Measurements from ENCODE around the gene MCC. TPM values are rescaled to one million over a fixed set of nuclear protein-coding genes. Genes with fewer than 3 reads are reported as not detected.

Gene MCC
- total and polyA plus RNA-seq, 2 of the 4 experiments (the other 2 are of a cell fraction): 5.0 to 20.6 TPM

DNA sequence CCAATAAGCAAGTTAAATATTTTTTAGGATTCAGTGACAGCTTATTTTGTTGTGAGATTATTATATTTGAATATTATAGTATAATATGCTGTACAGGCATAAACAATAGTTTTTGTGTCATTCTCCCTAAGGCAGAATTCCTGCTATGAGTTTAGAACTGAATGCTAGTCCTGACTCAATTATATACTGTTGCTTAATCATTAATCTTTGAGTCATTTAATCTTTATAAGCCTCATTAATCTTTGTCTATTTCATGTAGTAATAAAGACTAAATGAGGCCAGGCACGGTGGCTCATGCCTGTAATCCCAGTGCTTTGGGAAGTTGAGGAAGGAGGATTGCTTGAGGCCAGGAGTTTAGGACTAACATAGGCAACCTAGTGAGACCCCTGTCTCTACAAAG lies 515.2 kb downstream of the MCC start:
- Histone ChIP-seq H2BK20ac (ENCODE audit: low read depth, low read length) (no peak overlapping the region), H3K27ac (ENCODE audit: insufficient read depth, low read length) (no peak overlapping the region), H3K4me1 (ENCODE audit: control insufficient read depth, insufficient read depth, low read length) (peaks cover 12% of the 10 kb centered on the region), H3K9ac (ENCODE audit: low read depth, low read length) (no peak overlapping the region), H3K27me3 (ENCODE audit: control insufficient read depth, insufficient read depth, low read length) (no peaks in the 10 kb centered on the region), H3K36me3 (ENCODE audit: control insufficient read depth, insufficient read depth, low read length) (no peaks in the 10 kb centered on the region), H3K9me3 (ENCODE audit: control insufficient read depth, insufficient read depth, low read length) (no peaks in the 10 kb centered on the region), H3K79me1 (ENCODE audit: low read depth in 1 of 2, low read length in 2 of 2) (peaks cover 0 to 5% of the 10 kb centered on the region in 2 experiments; a peak in 2 of 4 replicates), H4K5ac (ENCODE audit: low read depth, low read length) (no peak overlapping the region), H3K4me3 (ENCODE audit: insufficient read depth, low read depth, low read length) (no peak overlapping the region), H4K20me1 (ENCODE audit: insufficient read depth, low read length) (no peaks in the 10 kb centered on the region), H4K91ac (ENCODE audit: insufficient read depth, low read depth, low read length) (no peak overlapping the region), H2BK120ac (ENCODE audit: low read depth, low read length) (no peak overlapping the region), H2AK9ac (replicated peaks; ENCODE audit: low read depth, low read length, poor library complexity) (no peak overlapping the region), H2AFZ (replicated peaks; ENCODE audit: low read length, poor library complexity) (no peak overlapping the region), H3K14ac (replicated peaks; ENCODE audit: low read depth, low read length) (no peak overlapping the region), H3K23ac (ENCODE audit: low read depth, low read length) (no peak overlapping the region), H2BK15ac (ENCODE audit: low read depth, low read length) (no peak overlapping the region), H4K8ac (ENCODE audit: low read depth in 2 of 2, low read length in 2 of 2) (no peak overlapping the region), H2AK5ac (ENCODE audit: low read depth, low read length) (no peak overlapping the region), H3K56ac (ENCODE audit: extremely low read depth, insufficient read depth, low read length) (no peak overlapping the region), H3K4ac (ENCODE audit: low read depth, low read length) (no peak overlapping the region), H2BK5ac (ENCODE audit: low read depth, low read length, poor library complexity, severe bottlenecking) (no peak overlapping the region), H3K4me2 (ENCODE audit: low read depth, low read length) (no peak overlapping the region), H3K18ac (ENCODE audit: low read depth, low read length) (no peak overlapping the region), H3K9me1 (ENCODE audit: insufficient read depth, low read length) (peaks cover 9% of the 10 kb centered on the region)
- BruUV-seq (replicated peaks): no TSS peak
- ChIA-PET POLR2A (ENCODE audit: unreplicated experiment) (no interaction called here), CTCF (no interaction called here)
- intact Hi-C loops (cut with micrococcal nuclease): no loop called here
- in situ Hi-C loops (cut with MboI; ENCODE audit: low sequenced_read_pairs): loop anchor here (25.0 kb wide), 1 partner anchor 411 kb away; no protein-coding TSS in a partner anchor
- ATAC-seq (ENCODE audit: low read depth): no peak
- dilution Hi-C loops (cut with HindIII; ENCODE audit: low sequenced_read_pairs, unreplicated experiment): no loop called here
- no peak for TF ChIP-seq MAZ (IDR thresholded peaks at IDR 0.05; ENCODE audit: borderline replicate concordance, low read depth, low read length)
- TF ChIP-seq MXI1 (IDR thresholded peaks at IDR 0.05; ENCODE audit: borderline replicate concordance, low read depth, low read length): no peak
- TF ChIP-seq CEBPB (IDR thresholded peaks at IDR 0.05; ENCODE audit: low read depth, low read length): no peak
- no peak for TF ChIP-seq NFE2L2 (IDR thresholded peaks at IDR 0.05; ENCODE audit: low read depth, low read length)
- TF ChIP-seq, protein P1, sequence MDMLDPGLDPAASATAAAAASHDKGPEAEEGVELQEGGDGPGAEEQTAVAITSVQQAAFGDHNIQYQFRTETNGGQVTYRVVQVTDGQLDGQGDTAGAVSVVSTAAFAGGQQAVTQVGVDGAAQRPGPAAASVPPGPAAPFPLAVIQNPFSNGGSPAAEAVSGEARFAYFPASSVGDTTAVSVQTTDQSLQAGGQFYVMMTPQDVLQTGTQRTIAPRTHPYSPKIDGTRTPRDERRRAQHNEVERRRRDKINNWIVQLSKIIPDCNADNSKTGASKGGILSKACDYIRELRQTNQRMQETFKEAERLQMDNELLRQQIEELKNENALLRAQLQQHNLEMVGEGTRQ (IDR thresholded peaks at IDR 0.05; ENCODE audit: low read depth, low read length): no peak
- no peak for TF ChIP-seq BHLHE40 (IDR thresholded peaks at IDR 0.05; ENCODE audit: low read depth, low read length)
- TF ChIP-seq RCOR1 (IDR thresholded peaks at IDR 0.05; ENCODE audit: insufficient replicate concordance, low read length): no peak
- TF ChIP-seq CHD1 (IDR thresholded peaks at IDR 0.05; ENCODE audit: low read depth, low read length): no peak
- TF ChIP-seq RAD21 (IDR thresholded peaks at IDR 0.05; ENCODE audit: low read length): no peak
- TF ChIP-seq RFX5 (IDR thresholded peaks at IDR 0.05; ENCODE audit: low read depth, low read length): no peak
- TF ChIP-seq, protein P2, sequence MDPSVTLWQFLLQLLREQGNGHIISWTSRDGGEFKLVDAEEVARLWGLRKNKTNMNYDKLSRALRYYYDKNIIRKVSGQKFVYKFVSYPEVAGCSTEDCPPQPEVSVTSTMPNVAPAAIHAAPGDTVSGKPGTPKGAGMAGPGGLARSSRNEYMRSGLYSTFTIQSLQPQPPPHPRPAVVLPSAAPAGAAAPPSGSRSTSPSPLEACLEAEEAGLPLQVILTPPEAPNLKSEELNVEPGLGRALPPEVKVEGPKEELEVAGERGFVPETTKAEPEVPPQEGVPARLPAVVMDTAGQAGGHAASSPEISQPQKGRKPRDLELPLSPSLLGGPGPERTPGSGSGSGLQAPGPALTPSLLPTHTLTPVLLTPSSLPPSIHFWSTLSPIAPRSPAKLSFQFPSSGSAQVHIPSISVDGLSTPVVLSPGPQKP (IDR thresholded peaks at IDR 0.05; ENCODE audit: borderline replicate concordance, low read depth, low read length): no peak
- TF ChIP-seq MAFK (IDR thresholded peaks at IDR 0.05; ENCODE audit: low read depth, low read length): no peak
- TF ChIP-seq SMC3 (IDR thresholded peaks at IDR 0.05; ENCODE audit: low read depth, low read length): no peak
- WGBS, 2 experiments (ENCODE audit: extremely low coverage in 2 of 2, insufficient read length in 1 of 2): no CpG with 5 or more reads among the region's 1 CpG
- no peak for DNase-seq
